ENCODE results near the gene NEB.

GRCh38 chr2:151781642-151782041 lies 47.4 kb upstream of the NEB start:
- TF ChIP-seq CTCF (conservative IDR thresholded peaks at IDR 0.05; ENCODE audit: low read depth, low read length) (no peak), SMC3 (IDR thresholded peaks at IDR 0.05; ENCODE audit: low read depth, low read length) (no peak), POLR2A (IDR thresholded peaks at IDR 0.05; ENCODE audit: low read depth, low read length) (no peak), FOS (IDR thresholded peaks at IDR 0.05; ENCODE audit: low read depth, low read length) (no peak), NFE2L2 (IDR thresholded peaks at IDR 0.05; ENCODE audit: low read depth, low read length) (no peak)
- TF ChIP-seq, protein P1, sequence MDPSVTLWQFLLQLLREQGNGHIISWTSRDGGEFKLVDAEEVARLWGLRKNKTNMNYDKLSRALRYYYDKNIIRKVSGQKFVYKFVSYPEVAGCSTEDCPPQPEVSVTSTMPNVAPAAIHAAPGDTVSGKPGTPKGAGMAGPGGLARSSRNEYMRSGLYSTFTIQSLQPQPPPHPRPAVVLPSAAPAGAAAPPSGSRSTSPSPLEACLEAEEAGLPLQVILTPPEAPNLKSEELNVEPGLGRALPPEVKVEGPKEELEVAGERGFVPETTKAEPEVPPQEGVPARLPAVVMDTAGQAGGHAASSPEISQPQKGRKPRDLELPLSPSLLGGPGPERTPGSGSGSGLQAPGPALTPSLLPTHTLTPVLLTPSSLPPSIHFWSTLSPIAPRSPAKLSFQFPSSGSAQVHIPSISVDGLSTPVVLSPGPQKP (IDR thresholded peaks at IDR 0.05; ENCODE audit: borderline replicate concordance, low read depth, low read length), result no peak

All from IMR-90 (cell line).